Epithelial cell of esophagus (primary cell): Measurements from ENCODE around the gene PRKACB.
A peak's percentile ranks its signal among the peaks of the same experiment; 100 is the strongest.

Experiments used
- DNase-seq: peaks from one replicate; pipeline ENCODE4 v3.0.0; 2010; ENCODE audit warnings: low read depth
- H3K4me3 ChIP-seq: 2 replicates; pipeline ENCODE4 v1.5.1; 2011; ENCODE audit warnings: mild to moderate bottlenecking, low read length, control low read depth
- TF ChIP-seq, protein P1 (sequence below): IDR thresholded peaks from 2 replicates; pipeline ENCODE4 v1.5.1; 2011; ENCODE audit warnings: low read depth, mild to moderate bottlenecking, low read length, control low read depth, inconsistent platforms; ENCODE audit not compliant: insufficient read depth; ENCODE audit errors: missing control alignments

PRKACB gene

GRCh38 chr1:84264961-84265360, 120.9 kb downstream of the PRKACB start:
- H3K4me3 ChIP-seq, result no peak overlapping the region
- DNase-seq, result no peak
- TF ChIP-seq, protein P1, sequence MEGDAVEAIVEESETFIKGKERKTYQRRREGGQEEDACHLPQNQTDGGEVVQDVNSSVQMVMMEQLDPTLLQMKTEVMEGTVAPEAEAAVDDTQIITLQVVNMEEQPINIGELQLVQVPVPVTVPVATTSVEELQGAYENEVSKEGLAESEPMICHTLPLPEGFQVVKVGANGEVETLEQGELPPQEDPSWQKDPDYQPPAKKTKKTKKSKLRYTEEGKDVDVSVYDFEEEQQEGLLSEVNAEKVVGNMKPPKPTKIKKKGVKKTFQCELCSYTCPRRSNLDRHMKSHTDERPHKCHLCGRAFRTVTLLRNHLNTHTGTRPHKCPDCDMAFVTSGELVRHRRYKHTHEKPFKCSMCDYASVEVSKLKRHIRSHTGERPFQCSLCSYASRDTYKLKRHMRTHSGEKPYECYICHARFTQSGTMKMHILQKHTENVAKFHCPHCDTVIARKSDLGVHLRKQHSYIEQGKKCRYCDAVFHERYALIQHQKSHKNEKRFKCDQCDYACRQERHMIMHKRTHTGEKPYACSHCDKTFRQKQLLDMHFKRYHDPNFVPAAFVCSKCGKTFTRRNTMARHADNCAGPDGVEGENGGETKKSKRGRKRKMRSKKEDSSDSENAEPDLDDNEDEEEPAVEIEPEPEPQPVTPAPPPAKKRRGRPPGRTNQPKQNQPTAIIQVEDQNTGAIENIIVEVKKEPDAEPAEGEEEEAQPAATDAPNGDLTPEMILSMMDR, result no peak

DNA sequence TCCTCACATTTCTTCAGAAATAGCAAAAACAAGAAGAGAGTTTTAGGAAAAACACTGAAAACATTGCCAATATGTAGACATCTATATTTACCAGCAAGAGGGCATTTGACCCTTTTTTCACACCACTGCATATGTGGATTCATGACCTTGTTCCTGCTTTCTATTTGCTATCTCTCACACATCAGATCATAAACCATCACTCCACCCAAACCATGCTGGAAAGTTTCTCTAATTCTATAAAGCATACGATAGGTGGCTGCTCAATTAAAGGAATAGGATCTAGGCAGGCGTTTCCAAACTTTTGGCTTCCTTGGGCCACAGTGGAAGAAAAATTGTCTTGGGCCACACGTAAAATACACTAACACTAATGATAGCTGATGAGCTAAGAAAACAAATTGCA, 121.8 kb downstream of the PRKACB start:
- TF ChIP-seq, protein P1, result no peak
- no peak for DNase-seq
- H3K4me3 ChIP-seq, result no peak overlapping the region

DNA sequence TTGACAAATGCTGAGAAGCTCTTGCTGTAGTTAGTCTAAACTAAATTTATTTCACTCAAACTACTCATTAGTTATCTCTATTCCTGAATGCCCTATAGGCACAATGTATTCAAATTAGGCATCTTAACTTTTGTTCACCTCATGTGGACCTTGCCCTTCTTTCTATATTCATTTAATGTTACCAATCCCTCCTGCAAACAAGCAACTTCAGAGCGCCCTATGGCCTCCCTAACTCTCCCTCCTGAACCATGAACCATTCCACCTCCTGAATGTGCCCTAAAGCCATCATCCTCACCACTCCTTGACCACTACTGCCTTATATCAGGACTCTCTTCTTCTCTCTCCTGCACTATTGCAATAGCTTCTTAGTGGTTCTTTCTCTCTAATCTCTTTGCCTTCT, 122.7 kb downstream of the PRKACB start:
- H3K4me3 ChIP-seq, result no peak overlapping the region
- DNase-seq, result no peak
- TF ChIP-seq, protein P1, result no peak

- DNase-seq, result no peak
- TF ChIP-seq, protein P1, result no peak
- no peak overlapping the region for H3K4me3 ChIP-seq
Measured at GRCh38 chr1:84267476-84267875, 123.4 kb downstream of the PRKACB start.

DNA sequence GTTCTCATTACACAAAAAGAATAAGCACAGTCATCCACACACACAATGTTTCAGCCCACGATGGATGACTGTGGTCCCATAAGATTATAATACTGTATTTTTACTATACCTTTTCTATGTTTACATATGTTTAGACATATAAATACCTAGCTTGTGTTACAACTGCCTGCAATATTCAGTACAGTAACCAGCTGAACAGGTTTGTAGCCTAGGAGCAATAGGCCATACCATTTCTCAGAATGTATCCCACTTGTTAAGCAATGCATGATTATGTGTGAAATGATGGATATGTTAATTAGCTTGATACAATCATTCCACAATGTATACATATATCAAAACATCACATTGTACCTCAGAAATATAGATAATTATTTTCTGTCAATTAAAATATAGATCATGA, 124.3 kb downstream of the PRKACB start:
- no peak overlapping the region for H3K4me3 ChIP-seq
- DNase-seq, result peak; percentile 79
- TF ChIP-seq, protein P1, result no peak

DNA sequence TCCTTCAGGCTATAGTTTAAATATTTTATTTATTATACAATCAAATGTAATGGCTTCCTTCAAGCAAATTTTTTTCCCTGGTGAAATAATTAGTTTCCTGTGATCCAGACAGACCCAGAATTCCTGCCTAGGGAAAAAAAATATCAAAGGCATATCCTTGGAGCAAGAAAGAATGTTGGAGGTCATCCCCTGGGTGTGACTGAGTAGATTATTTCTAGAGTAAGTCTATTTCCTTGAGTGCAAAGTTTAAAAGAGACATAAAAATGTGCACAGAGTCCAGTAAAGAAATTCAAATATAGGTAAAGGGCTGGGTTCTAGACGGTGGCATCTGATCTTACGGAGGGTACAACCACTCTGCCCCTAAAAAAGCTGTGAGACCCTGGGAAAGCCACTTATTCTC, 125.2 kb downstream of the PRKACB start:
- TF ChIP-seq, protein P1, result no peak
- no peak for DNase-seq
- no peak overlapping the region for H3K4me3 ChIP-seq

GRCh38 chr1:84271441-84272151, 127.5 kb downstream of the PRKACB start:
- DNase-seq, result no peak
- TF ChIP-seq, protein P1, result no peak
- no peak overlapping the region for H3K4me3 ChIP-seq
